ENCODE results near the gene SLC23A2. TPM values are rescaled to one million over a fixed set of nuclear protein-coding genes. Genes with fewer than 3 reads are reported as not detected.

SLC23A2 gene
- total RNA-seq, 1 experiment from 2014 or later: 22.3 TPM

GRCh38 chr20:4936392-4936850 is 64.9 kb downstream of the SLC23A2 start:
- no peak for TF ChIP-seq EZH2 (IDR thresholded peaks at IDR 0.05; ENCODE audit: low read depth)
- TF ChIP-seq CTCF (conservative IDR thresholded peaks at IDR 0.05): no peak
- Histone ChIP-seq H3K9me3 (ENCODE audit: insufficient read depth, low read depth) (no peaks in the 10 kb centered on the region), H3K4me3 (no peak overlapping the region), H3K9me2 (ENCODE audit: insufficient read depth) (no peaks in the 10 kb centered on the region), H4K20me1 (ENCODE audit: insufficient read depth) (peaks cover 8% of the 10 kb centered on the region), H2AFZ (no peak overlapping the region), H3K4me1 (replicated peaks; ENCODE audit: insufficient read depth) (no peaks in the 10 kb centered on the region), H3K36me3 (ENCODE audit: low read depth) (peaks cover 7% of the 10 kb centered on the region; the same call in 1 of the 2 replicates), H3K4me2 (no peak overlapping the region), H3K27me3 (ENCODE audit: insufficient read depth, low read depth) (no peaks in the 10 kb centered on the region), H3K27ac (no peak overlapping the region), H3K79me2 (ENCODE audit: low read depth) (peaks cover 6% of the 10 kb centered on the region; the same call in 1 of the 2 replicates), H3F3A (ENCODE audit: insufficient read depth, low read depth) (no peaks in the 10 kb centered on the region)
- ChIA-PET POLR2A (ENCODE audit: unreplicated experiment) (no interaction called here), CTCF (no interaction called here)
- BruUV-seq (replicated peaks): no TSS peak
- DNase-seq: no peak
- intact Hi-C loops (cut with micrococcal nuclease; ENCODE audit: unreplicated experiment): no loop called here

GRCh38 chr20:4932061-4932460 is 69.2 kb downstream of the SLC23A2 start:
- Histone ChIP-seq H3K4me1 (replicated peaks; ENCODE audit: insufficient read depth) (no peaks in the 10 kb centered on the region), H3K27me3 (ENCODE audit: insufficient read depth, low read depth) (no peaks in the 10 kb centered on the region), H3K36me3 (ENCODE audit: low read depth) (peaks cover 7% of the 10 kb centered on the region; the same call in 1 of the 2 replicates), H4K20me1 (ENCODE audit: insufficient read depth) (no peaks in the 10 kb centered on the region), H3K4me2 (no peak overlapping the region), H3K9me2 (ENCODE audit: insufficient read depth) (no peaks in the 10 kb centered on the region), H3K27ac (no peak overlapping the region), H3F3A (ENCODE audit: insufficient read depth, low read depth) (no peaks in the 10 kb centered on the region), H3K79me2 (ENCODE audit: low read depth) (no peaks in the 10 kb centered on the region), H3K4me3 (no peak overlapping the region), H3K9me3 (ENCODE audit: insufficient read depth, low read depth) (no peaks in the 10 kb centered on the region), H2AFZ (no peak overlapping the region)
- CTCF ChIA-PET: no interaction called here
- no peak for DNase-seq
- TF ChIP-seq CTCF (conservative IDR thresholded peaks at IDR 0.05): no peak
- TF ChIP-seq EZH2 (IDR thresholded peaks at IDR 0.05; ENCODE audit: low read depth): no peak
- intact Hi-C loops (cut with micrococcal nuclease; ENCODE audit: unreplicated experiment): no loop called here
- POLR2A ChIA-PET (ENCODE audit: unreplicated experiment): no interaction called here
- no TSS peak for BruUV-seq (replicated peaks)

DNA sequence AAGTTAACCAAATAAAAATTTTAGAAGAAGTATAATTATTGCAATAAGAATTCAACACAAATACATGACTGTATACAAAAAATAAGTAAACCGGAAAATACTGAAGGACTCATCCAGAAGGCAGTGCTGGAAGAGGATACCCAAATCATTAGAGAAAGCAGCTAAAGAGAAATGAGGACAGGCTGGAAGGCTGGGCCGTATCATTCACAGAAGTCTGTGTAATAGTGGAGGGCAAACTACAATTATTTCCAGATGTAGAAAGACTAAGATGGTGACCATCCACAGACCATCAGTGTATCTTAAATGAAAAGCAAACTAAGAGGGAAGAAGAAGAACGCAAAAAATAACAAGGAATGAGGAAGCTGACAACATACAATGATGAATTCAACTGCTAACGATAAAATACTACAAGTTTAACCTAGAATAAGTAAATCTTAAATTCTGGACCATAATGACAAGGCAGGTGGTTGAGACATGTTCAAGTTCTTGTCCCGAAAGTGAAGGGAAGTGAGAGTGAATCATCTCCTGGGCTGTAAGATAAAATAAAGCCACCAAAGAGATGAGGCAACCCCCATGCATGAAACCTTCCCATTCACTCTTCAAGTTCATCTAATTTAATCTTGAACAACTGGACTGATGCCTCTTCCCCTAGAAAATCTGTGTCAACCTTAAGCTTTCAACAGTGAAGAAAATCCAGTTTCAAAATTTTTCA is 71.5 kb downstream of the SLC23A2 start:
- no peaks in the 10 kb centered on the region for H3K9me2 ChIP-seq (ENCODE audit: insufficient read depth)
- H3K4me3 ChIP-seq: no peak overlapping the region
- no peak for TF ChIP-seq CTCF (conservative IDR thresholded peaks at IDR 0.05)
- TF ChIP-seq EZH2 (IDR thresholded peaks at IDR 0.05; ENCODE audit: low read depth): no peak
- no peak overlapping the region for H3K27ac ChIP-seq
- H3K4me2 ChIP-seq: no peak overlapping the region
- no peaks in the 10 kb centered on the region for H3K4me1 ChIP-seq (replicated peaks; ENCODE audit: insufficient read depth)
- intact Hi-C loops (cut with micrococcal nuclease; ENCODE audit: unreplicated experiment): no loop called here
- no peaks in the 10 kb centered on the region for H3K27me3 ChIP-seq (ENCODE audit: insufficient read depth, low read depth)
- CTCF ChIA-PET: no interaction called here
- BruUV-seq (replicated peaks): no TSS peak
- peaks cover 7% of the 10 kb centered on the region; the same call in 1 of the 2 replicates for H3K36me3 ChIP-seq (ENCODE audit: low read depth)
- H4K20me1 ChIP-seq (ENCODE audit: insufficient read depth): no peaks in the 10 kb centered on the region
- H3F3A ChIP-seq (ENCODE audit: insufficient read depth, low read depth): no peaks in the 10 kb centered on the region
- H3K9me3 ChIP-seq (ENCODE audit: insufficient read depth, low read depth): no peaks in the 10 kb centered on the region
- DNase-seq: no peak
- H3K79me2 ChIP-seq (ENCODE audit: low read depth): no peaks in the 10 kb centered on the region
- no peak overlapping the region for H2AFZ ChIP-seq
- POLR2A ChIA-PET (ENCODE audit: unreplicated experiment): no interaction called here

Measured in PC-9 (cell line).